ENCODE data around the gene GPATCH1. TPM values are rescaled to one million over a fixed set of nuclear protein-coding genes. Genes with fewer than 3 reads are reported as not detected.

Gene GPATCH1
- total and polyA plus RNA-seq, 9 of the 15 experiments (the other 6 are each of a cell fraction or from before 2014, with no cell fraction given), result 3.7 to 9.7 (median 7.7) TPM

DNA sequence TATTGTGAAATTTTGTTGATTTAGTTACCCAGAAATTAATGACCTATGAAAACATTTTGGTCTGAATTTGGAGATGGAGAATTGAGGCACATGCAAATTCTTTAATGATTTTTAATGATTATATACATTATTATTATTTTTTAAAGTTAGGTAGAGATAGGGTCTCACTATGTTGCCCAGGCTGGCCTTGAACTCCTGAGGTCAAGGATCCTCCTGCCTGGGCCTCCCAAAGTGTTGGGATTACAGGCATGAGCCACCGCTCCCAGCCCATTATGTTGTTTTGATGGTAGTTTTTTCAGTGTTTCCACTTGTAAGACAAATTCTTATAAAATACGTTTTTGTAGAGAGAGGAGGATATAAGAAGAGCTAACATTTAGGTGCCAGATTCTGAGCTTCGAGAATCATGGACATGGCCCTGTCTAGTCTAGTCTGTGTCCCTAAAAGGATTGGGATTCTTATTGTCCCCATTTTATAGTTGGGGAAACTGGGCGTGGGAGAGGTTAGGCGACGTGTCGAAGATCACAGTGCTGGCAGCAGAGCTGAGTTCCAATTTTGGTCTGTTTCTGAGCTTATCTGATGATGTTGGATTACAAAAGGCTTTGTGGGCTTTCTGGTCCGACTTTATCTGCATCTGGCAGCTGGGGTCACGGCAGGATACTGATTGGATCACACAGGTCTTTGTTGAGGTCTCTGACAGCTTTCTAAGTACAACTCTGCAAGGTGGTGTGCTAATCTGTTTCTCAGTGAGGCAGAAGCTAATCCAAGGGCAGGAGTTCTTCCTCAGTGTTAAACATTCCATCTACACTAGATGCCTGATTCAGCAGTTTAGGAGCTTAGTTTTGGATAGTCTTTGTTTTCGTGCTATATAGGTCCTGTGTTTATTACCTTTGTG is 43.5 kb downstream of the GPATCH1 start (continued):
- TF ChIP-seq, protein P1, sequence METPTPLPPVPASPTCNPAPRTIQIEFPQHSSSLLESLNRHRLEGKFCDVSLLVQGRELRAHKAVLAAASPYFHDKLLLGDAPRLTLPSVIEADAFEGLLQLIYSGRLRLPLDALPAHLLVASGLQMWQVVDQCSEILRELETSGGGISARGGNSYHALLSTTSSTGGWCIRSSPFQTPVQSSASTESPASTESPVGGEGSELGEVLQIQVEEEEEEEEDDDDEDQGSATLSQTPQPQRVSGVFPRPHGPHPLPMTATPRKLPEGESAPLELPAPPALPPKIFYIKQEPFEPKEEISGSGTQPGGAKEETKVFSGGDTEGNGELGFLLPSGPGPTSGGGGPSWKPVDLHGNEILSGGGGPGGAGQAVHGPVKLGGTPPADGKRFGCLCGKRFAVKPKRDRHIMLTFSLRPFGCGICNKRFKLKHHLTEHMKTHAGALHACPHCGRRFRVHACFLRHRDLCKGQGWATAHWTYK (CRISPR knock-in tag; IDR thresholded peaks at IDR 0.05), result no peak
- TF ChIP-seq GTF2F1 (IDR thresholded peaks at IDR 0.05; ENCODE audit: low read depth, low read length) (no peak), GATA2 (CRISPR knock-in tag; IDR thresholded peaks at IDR 0.05) (peak; percentile 95), LCOR (CRISPR knock-in tag; IDR thresholded peaks at IDR 0.05) (0 out of 2 replicates have a peak, but pooled peaks have one; percentile 51), RUNX1 (IDR thresholded peaks at IDR 0.05; ENCODE audit: low read depth) (peak; percentile 81; the same call in 1 of the 2 replicates), POLR2AphosphoS5 (IDR thresholded peaks at IDR 0.05; ENCODE audit: control insufficient read depth, insufficient read depth, low read depth, low read length) (peak; percentile 77), ZZZ3 (IDR thresholded peaks at IDR 0.05) (no peak), HMG20A (CRISPR knock-in tag; conservative IDR thresholded peaks at IDR 0.05) (no peak), CBX8 (IDR thresholded peaks at IDR 0.05; ENCODE audit: borderline replicate concordance, extremely low read depth, low read depth, low read length, poor library complexity, severe bottlenecking) (no peak), HDAC1 (IDR thresholded peaks at IDR 0.05) (peak in 1 of 2 experiments; percentile 91; a peak in 2 of 4 replicates), NELFE (IDR thresholded peaks at IDR 0.05; ENCODE audit: insufficient read depth, insufficient read length) (no peak), E2F3 (CRISPR knock-in tag; IDR thresholded peaks at IDR 0.05) (no peak), DDX20 (tag; IDR thresholded peaks at IDR 0.05; ENCODE audit: low read depth) (no peak), CCAR2 (IDR thresholded peaks at IDR 0.05; ENCODE audit: low read depth, low read length) (no peak), CEBPG (CRISPR knock-in tag; IDR thresholded peaks at IDR 0.05) (no peak), CEBPG (tag; conservative IDR thresholded peaks at IDR 0.05 in 1 of 2, IDR thresholded peaks at IDR 0.05 in 1 of 2) (peak in 1 of 2 experiments; percentile 12; a peak in 2 of 4 replicates), FUS (optimal IDR thresholded peaks at IDR 0.05; ENCODE audit: low read depth, low read length) (no peak), MCM2 (IDR thresholded peaks at IDR 0.05; ENCODE audit: low read depth) (no peak), EWSR1 (IDR thresholded peaks at IDR 0.05; ENCODE audit: borderline replicate concordance, low read depth, partially characterized antibody) (no peak)
- TF ChIP-seq, protein P2, sequence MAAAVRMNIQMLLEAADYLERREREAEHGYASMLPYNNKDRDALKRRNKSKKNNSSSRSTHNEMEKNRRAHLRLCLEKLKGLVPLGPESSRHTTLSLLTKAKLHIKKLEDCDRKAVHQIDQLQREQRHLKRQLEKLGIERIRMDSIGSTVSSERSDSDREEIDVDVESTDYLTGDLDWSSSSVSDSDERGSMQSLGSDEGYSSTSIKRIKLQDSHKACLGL (CRISPR knock-in tag; IDR thresholded peaks at IDR 0.05; ENCODE audit: borderline replicate concordance, poor library complexity, severe bottlenecking), result no peak
- TF ChIP-seq, protein P3, sequence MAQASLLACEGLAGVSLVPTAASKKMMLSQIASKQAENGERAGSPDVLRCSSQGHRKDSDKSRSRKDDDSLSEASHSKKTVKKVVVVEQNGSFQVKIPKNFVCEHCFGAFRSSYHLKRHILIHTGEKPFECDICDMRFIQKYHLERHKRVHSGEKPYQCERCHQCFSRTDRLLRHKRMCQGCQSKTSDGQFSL (CRISPR knock-in tag; IDR thresholded peaks at IDR 0.05), result no peak
- TF ChIP-seq, protein P3 (tag; IDR thresholded peaks at IDR 0.05), result no peak
- TF ChIP-seq, protein P4, sequence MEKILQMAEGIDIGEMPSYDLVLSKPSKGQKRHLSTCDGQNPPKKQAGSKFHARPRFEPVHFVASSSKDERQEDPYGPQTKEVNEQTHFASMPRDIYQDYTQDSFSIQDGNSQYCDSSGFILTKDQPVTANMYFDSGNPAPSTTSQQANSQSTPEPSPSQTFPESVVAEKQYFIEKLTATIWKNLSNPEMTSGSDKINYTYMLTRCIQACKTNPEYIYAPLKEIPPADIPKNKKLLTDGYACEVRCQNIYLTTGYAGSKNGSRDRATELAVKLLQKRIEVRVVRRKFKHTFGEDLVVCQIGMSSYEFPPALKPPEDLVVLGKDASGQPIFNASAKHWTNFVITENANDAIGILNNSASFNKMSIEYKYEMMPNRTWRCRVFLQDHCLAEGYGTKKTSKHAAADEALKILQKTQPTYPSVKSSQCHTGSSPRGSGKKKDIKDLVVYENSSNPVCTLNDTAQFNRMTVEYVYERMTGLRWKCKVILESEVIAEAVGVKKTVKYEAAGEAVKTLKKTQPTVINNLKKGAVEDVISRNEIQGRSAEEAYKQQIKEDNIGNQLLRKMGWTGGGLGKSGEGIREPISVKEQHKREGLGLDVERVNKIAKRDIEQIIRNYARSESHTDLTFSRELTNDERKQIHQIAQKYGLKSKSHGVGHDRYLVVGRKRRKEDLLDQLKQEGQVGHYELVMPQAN (IDR thresholded peaks at IDR 0.05; ENCODE audit: borderline replicate concordance), result no peak

All from K562 (cell line).